Measurements from ENCODE around the gene SNX12. TPM values are rescaled to one million over a fixed set of nuclear protein-coding genes. Genes with fewer than 3 reads are reported as not detected.

SNX12 gene
- total and polyA plus RNA-seq, 2 experiments from 2014 or later, result 28.5 to 75.3 TPM

- Histone ChIP-seq H3K27me3 (ENCODE audit: insufficient read depth) (peaks cover 4% of the 10 kb centered on the region; the same call in 1 of the 2 replicates), H3K4me3 (peak within 1 kb of the TSS; percentile 78), H3K9me2 (ENCODE audit: insufficient read depth) (no peaks in the 10 kb centered on the region), H3K4me2 (peak within 1 kb of the TSS; percentile 84), H3K36me3 (ENCODE audit: insufficient read depth) (no peaks in the 10 kb centered on the region), H3K4me1 (ENCODE audit: insufficient read depth) (peaks cover 19% of the 10 kb centered on the region), H4K20me1 (replicated peaks; ENCODE audit: insufficient read depth) (no peaks in the 10 kb centered on the region), H3K79me2 (replicated peaks; ENCODE audit: insufficient read depth) (peaks cover 14% of the 10 kb centered on the region), H2AFZ (peak within 1 kb of the TSS; percentile 85; the same call in 1 of the 2 replicates), H3K27ac (ENCODE audit: low read depth) (peak within 1 kb of the TSS; percentile 84; the same call in 1 of the 2 replicates), H3F3A (replicated peaks; ENCODE audit: low read depth) (no peaks in the 10 kb centered on the region; the same call in 1 of the 2 replicates)
- peaks cover 2% of the 10 kb centered on the region for H3K27me3 Mint-ChIP-seq (ENCODE audit: insufficient read depth, low read depth, poor library complexity)
- H3K4me1 Mint-ChIP-seq, result peaks cover 20% of the 10 kb centered on the region
- H3K36me3 Mint-ChIP-seq (ENCODE audit: low read depth), result no peaks in the 10 kb centered on the region
- H3K4me3 Mint-ChIP-seq, result peak within 1 kb of the TSS; percentile 97
- no peaks in the 10 kb centered on the region; the same call in 2 of the 3 replicates for H3K9me3 Mint-ChIP-seq
- H3K27ac Mint-ChIP-seq, result peak within 1 kb of the TSS; percentile 89
- DNase-seq (ENCODE audit: low spot score) (peak; percentile 93), ATAC-seq (peak; percentile 68)
- no peak for TF ChIP-seq ZNF462 (CRISPR knock-in tag; IDR thresholded peaks at IDR 0.05)
- peak; percentile 77 for TF ChIP-seq ETS1 (IDR thresholded peaks at IDR 0.05)
These were observed 27.4 kb upstream of the SNX12 start, which contains the start of gene FOXO4 for GRCh38 chrX:71095555-71095980. TSS of gene FOXO4 (plus strand) at chrX:71095851. CDS start at chrX:71096529, 678 bp downstream.

GRCh38 chrX:71095033-71095432 is 26.9 kb upstream of the SNX12 start:
- Histone ChIP-seq H3K4me3 (peak overlapping the region; percentile 78), H2AFZ (peak overlapping the region; percentile 85; the same call in 1 of the 2 replicates), H3K4me2 (peak overlapping the region; percentile 74), H3K27me3 (ENCODE audit: insufficient read depth) (peaks cover 4% of the 10 kb centered on the region; the same call in 1 of the 2 replicates), H3K27ac (ENCODE audit: low read depth) (no peak overlapping the region), H3K9me2 (ENCODE audit: insufficient read depth) (no peaks in the 10 kb centered on the region), H4K20me1 (replicated peaks; ENCODE audit: insufficient read depth) (no peaks in the 10 kb centered on the region), H3K79me2 (replicated peaks; ENCODE audit: insufficient read depth) (peaks cover 14% of the 10 kb centered on the region), H3F3A (replicated peaks; ENCODE audit: low read depth) (no peaks in the 10 kb centered on the region; the same call in 1 of the 2 replicates), H3K36me3 (ENCODE audit: insufficient read depth) (no peaks in the 10 kb centered on the region), H3K4me1 (ENCODE audit: insufficient read depth) (peaks cover 15% of the 10 kb centered on the region)
- ATAC-seq (no peak), DNase-seq (ENCODE audit: low spot score) (no peak)
- Mint-ChIP-seq H3K4me1 (peaks cover 18% of the 10 kb centered on the region), H3K36me3 (ENCODE audit: low read depth) (no peaks in the 10 kb centered on the region), H3K27ac (no peak overlapping the region), H3K9me3 (no peaks in the 10 kb centered on the region; the same call in 2 of the 3 replicates), H3K4me3 (peak overlapping the region; percentile 97), H3K27me3 (ENCODE audit: insufficient read depth, low read depth, poor library complexity) (peaks cover 2% of the 10 kb centered on the region)
- no peak for TF ChIP-seq STAT1 (IDR thresholded peaks at IDR 0.05; ENCODE audit: unreplicated experiment)
- no peak for TF ChIP-seq EZH2 (IDR thresholded peaks at IDR 0.05; ENCODE audit: low read depth, unreplicated experiment)
- no peak for TF ChIP-seq ETS1 (IDR thresholded peaks at IDR 0.05)
- no peak for TF ChIP-seq EZH2phosphoT487 (IDR thresholded peaks at IDR 0.05; ENCODE audit: unreplicated experiment)
- no peak for TF ChIP-seq ZNF331 (CRISPR knock-in tag; IDR thresholded peaks at IDR 0.05; ENCODE audit: low read depth)
- no peak for TF ChIP-seq POLR2AphosphoS5 (IDR thresholded peaks at IDR 0.05; ENCODE audit: low read depth)
